Measurements from ENCODE around the gene DMRT2. TPM values are rescaled to one million over a fixed set of nuclear protein-coding genes. Genes with fewer than 3 reads are reported as not detected.
A peak's percentile ranks its signal among the peaks of the same experiment; 100 is the strongest.

DMRT2 gene
- total RNA-seq, 3 donors from 2014 or later = 1.5 to 10.2 (median 3.1) TPM

GRCh38 chr9:1051210-1051583 is 1.0 kb downstream of the DMRT2 start:
- Histone ChIP-seq H3K9me3 (no peaks in the 10 kb centered on the region), H3K4me3 (no peak overlapping the region), H3K36me3 (ENCODE audit: low read depth) (no peaks in the 10 kb centered on the region), H3K4me1 (ENCODE audit: low read depth) (peaks cover 42% of the 10 kb centered on the region)
- intact Hi-C loops (cut with DNase I, micrococcal nuclease) = no loop called here
- DNase-seq (peak in 1 of 3 donors; percentile 13), ATAC-seq (peak; percentile 4)
- no peak for TF ChIP-seq CTCF (IDR thresholded peaks at IDR 0.05)

DNA sequence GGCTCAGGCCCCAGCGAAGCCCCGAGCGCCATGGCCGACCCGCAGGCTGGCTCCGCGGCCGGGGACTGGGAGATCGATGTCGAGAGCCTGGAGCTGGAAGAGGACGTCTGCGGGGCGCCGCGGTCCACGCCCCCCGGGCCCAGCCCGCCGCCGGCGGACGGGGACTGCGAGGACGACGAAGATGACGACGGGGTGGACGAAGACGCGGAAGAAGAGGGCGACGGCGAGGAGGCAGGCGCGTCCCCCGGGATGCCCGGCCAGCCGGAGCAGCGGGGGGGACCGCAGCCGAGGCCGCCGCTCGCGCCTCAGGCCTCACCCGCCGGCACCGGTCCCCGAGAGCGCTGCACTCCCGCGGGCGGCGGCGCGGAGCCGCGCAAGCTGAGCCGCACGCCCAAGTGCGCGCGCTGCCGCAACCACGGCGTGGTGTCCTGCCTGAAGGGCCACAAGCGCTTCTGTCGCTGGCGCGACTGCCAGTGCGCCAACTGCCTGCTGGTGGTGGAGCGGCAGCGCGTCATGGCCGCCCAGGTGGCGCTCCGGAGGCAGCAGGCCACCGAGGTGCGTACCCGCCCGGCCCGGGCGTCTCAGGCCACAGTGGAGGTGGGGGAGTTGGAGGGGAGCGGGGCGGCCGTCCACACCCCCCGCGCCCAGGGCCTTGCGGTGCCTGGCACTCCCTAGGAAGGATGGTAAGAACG is 1.6 kb downstream of the DMRT2 start:
- DNase-seq (peak; percentile 77 to 85 (median 82)), ATAC-seq (peak; percentile 70)
- Histone ChIP-seq H3K36me3 (ENCODE audit: low read depth) (no peaks in the 10 kb centered on the region), H3K4me3 (no peak overlapping the region), H3K9me3 (no peaks in the 10 kb centered on the region), H3K4me1 (ENCODE audit: low read depth) (peaks cover 42% of the 10 kb centered on the region)
- peak; percentile 12 for TF ChIP-seq CTCF (IDR thresholded peaks at IDR 0.05)
- intact Hi-C loops (cut with DNase I, micrococcal nuclease) = no loop called here

DNA sequence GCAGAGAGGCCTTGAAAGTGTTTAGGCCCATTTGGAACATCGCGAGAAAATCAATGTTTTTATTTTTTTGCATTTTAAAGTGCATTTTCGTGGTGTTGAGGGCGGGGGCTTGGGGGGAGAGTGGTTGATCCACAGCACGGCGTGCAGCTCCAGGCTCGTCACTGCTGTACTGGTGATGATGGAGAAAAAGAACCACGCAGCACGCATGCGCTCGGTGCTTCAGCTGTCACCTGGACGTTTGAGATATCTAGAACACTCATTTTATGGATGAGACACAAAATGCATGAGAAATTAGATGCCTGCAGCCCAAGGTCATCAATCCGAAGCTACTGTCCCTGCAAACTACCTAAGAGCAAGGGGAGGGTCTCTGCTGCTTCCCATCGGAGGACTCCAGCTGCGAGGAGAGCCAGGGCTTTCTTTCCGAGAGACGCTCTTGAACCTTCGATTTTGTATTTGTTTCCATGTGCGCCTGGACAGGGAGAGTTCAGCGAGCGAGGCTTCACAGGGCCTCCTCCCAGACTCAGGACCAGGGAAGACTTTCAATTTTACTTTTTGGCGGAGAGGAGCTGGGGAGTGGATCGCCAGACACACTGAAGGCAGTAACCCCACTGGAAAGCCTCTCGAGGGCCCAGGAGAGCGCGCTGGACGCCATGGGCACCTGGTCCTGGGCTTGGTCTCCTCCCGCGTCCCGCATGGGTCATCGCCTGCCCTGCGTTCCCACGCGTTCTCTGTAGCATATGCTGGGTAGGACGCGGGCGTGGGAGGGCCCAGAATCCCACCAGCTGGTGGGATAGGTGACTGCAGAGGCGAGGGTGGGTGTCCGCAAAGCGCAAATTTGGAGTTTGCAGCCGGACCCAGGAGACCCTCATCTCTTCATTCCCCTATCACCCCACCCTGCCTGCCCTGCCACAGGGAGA is 2.5 kb downstream of the DMRT2 start:
- Histone ChIP-seq H3K36me3 (ENCODE audit: low read depth) (no peaks in the 10 kb centered on the region), H3K4me3 (no peak overlapping the region), H3K4me1 (ENCODE audit: low read depth) (peaks cover 36% of the 10 kb centered on the region), H3K9me3 (no peaks in the 10 kb centered on the region)
- no peak for ATAC-seq
- intact Hi-C loops (cut with DNase I, micrococcal nuclease) = no loop called here
- DNase-seq = peak in 2 of 3 donors; percentile 31 to 41
- no peak for TF ChIP-seq CTCF (IDR thresholded peaks at IDR 0.05)

DNA sequence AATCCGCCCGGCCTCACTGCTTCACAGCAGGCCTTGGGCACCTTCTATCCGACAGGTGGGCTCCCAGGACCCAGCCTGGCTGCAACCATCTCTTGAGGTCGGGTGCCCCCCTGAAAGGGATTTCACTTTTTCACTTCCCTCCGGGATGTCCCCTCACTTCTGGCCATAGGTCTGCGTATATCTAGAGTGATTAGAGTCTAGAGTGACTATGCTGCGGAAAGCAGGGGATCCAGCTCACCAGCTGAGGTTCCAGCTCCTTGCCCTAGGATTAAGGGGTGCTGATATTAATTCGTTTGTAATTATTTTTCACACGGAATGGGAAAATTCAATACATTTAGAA is 3.1 kb downstream of the DMRT2 start:
- Histone ChIP-seq H3K4me1 (ENCODE audit: low read depth) (peaks cover 31% of the 10 kb centered on the region), H3K4me3 (no peak overlapping the region), H3K9me3 (no peaks in the 10 kb centered on the region), H3K36me3 (ENCODE audit: low read depth) (no peaks in the 10 kb centered on the region)
- no peak for TF ChIP-seq CTCF (IDR thresholded peaks at IDR 0.05)
- intact Hi-C loops (cut with DNase I, micrococcal nuclease) = no loop called here
- no peak for DNase-seq
- ATAC-seq = no peak

DNA sequence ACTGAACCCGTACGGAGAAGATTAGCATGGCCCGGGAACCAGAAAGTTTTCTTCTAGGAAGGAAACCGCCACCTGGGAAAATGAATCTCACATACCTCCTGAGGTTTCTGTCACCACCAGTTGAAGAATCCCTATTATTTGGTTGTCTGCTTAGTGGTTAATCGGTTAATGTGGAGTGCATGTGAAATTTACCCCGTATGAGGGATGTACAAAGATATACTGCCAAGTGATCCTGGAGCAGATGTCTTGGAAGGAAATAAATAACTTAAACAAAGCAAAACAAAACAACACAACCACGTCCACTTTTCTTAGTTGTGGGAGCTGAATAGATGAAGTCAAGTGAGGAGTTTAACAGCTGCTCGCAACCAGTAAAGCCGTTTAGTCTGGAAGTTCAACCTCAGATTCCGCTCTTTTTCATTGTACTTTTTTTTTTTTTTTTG is 3.8 kb downstream of the DMRT2 start:
- no peaks in the 10 kb centered on the region for H3K36me3 ChIP-seq (ENCODE audit: low read depth)
- DNase-seq (no peak), ATAC-seq (no peak)
- peaks cover 24% of the 10 kb centered on the region for H3K4me1 ChIP-seq (ENCODE audit: low read depth)
- no peak overlapping the region for H3K4me3 ChIP-seq
- intact Hi-C loops (cut with DNase I, micrococcal nuclease) = no loop called here
- TF ChIP-seq CTCF (IDR thresholded peaks at IDR 0.05) = no peak
- H3K9me3 ChIP-seq = no peaks in the 10 kb centered on the region

All from mucosa of descending colon (tissue), 3 donors.